OCI-LY1 (cell line): ENCODE data around the gene ZNRF3.

Source experiments
- EZH2 ChIP-seq: fragments of 200-600 bp; sonication (generic), shearing (Covaris generic); IDR thresholded peaks from 2 replicates; pipeline ENCODE4 v1.8.0; 2017; ENCODE audit warnings: borderline replicate concordance, mixed run types, mild to moderate bottlenecking, antibody characterized with exemption, low read length, moderate library complexity, mixed read lengths
- TF ChIP-seq, protein P1 (sequence below): fragments of 200-600 bp; sonication (generic), shearing (Covaris generic); IDR thresholded peaks from 2 replicates; pipeline ENCODE4 v1.5.1; 2017; ENCODE audit warnings: mild to moderate bottlenecking, antibody characterized with exemption, low read length, moderate library complexity, mixed read lengths

- TF ChIP-seq, protein P1, sequence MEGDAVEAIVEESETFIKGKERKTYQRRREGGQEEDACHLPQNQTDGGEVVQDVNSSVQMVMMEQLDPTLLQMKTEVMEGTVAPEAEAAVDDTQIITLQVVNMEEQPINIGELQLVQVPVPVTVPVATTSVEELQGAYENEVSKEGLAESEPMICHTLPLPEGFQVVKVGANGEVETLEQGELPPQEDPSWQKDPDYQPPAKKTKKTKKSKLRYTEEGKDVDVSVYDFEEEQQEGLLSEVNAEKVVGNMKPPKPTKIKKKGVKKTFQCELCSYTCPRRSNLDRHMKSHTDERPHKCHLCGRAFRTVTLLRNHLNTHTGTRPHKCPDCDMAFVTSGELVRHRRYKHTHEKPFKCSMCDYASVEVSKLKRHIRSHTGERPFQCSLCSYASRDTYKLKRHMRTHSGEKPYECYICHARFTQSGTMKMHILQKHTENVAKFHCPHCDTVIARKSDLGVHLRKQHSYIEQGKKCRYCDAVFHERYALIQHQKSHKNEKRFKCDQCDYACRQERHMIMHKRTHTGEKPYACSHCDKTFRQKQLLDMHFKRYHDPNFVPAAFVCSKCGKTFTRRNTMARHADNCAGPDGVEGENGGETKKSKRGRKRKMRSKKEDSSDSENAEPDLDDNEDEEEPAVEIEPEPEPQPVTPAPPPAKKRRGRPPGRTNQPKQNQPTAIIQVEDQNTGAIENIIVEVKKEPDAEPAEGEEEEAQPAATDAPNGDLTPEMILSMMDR: no peak
- no peak for TF ChIP-seq EZH2
Measured at GRCh38 chr22:29095459-29095858, 212.1 kb downstream of the ZNRF3 start.
